K562 (cell line): ENCODE data around the gene VWA7. TPM values are rescaled to one million over a fixed set of nuclear protein-coding genes. Genes with fewer than 3 reads are reported as not detected.

Experiments
- BHLHE40 ChIP-seq: IDR thresholded peaks from 2 replicates; pipeline ENCODE4 v1.6.1; 2011; ENCODE audit warnings: low read length, improper control_type of control experiment
- CBX3 ChIP-seq, 2 experiments: IDR thresholded peaks; 1 replicate in 1 of 2; 2 replicates in 1 of 2; pipeline ENCODE4 v1.6.1; 2012; ENCODE audit warnings: inconsistent platforms in 2 of 2, low read length in 2 of 2, borderline replicate concordance in 1 of 2, control low read depth in 1 of 2
- CREB1 ChIP-seq, 2 experiments: sonication (generic) in 1 of 2; formaldehyde crosslinking in 1 of 2; IDR thresholded peaks; 2 replicates each; pipeline versions ENCODE4 v1.6.1 to v1.8.0; 2012 to 2022; ENCODE audit warnings: inconsistent platforms in 1 of 2, mild to moderate bottlenecking in 1 of 2, missing genetic modification reagents in 1 of 2, moderate library complexity in 1 of 2
- FOXJ3 ChIP-seq: sonication (generic); formaldehyde crosslinking; IDR thresholded peaks from 2 replicates; pipeline ENCODE4 v1.4.0; 2020; ENCODE audit warnings: mild to moderate bottlenecking, missing genetic modification reagents
- NR1H2 ChIP-seq: sonication (generic); formaldehyde crosslinking; IDR thresholded peaks from 2 replicates; pipeline ENCODE4 v1.4.0; 2020; ENCODE audit warnings: mild to moderate bottlenecking, missing genetic modification reagents
- NR2F6 ChIP-seq: fragments of 450-650 bp; formaldehyde crosslinking; IDR thresholded peaks from 2 replicates; pipeline ENCODE4 v1.4.0; 2020; ENCODE audit warnings: mild to moderate bottlenecking
- SMARCC2 ChIP-seq: fragments of 450-650 bp; IDR thresholded peaks from 2 replicates; pipeline ENCODE4 v1.6.1; 2017; ENCODE audit warnings: antibody characterized with exemption, moderate library complexity, mild to moderate bottlenecking, low read depth
- THRA ChIP-seq: fragments of 450-650 bp; IDR thresholded peaks from 2 replicates; pipeline ENCODE4 v1.6.1; 2017; ENCODE audit warnings: mild to moderate bottlenecking, moderate library complexity
- U2AF1 ChIP-seq: fragments of 200-400 bp; formaldehyde crosslinking; optimal IDR thresholded peaks from 2 replicates; pipeline ENCODE3; 2017; ENCODE audit warnings: mild to moderate bottlenecking, low read depth, low read length, moderate library complexity
- YBX1 ChIP-seq: fragments of 450-650 bp; IDR thresholded peaks from 2 replicates; pipeline ENCODE4 v1.7.1; 2016; ENCODE audit warnings: mild to moderate bottlenecking
- ZNF134 ChIP-seq: fragments of 250-450 bp; sonication (Bioruptor Pico); conservative IDR thresholded peaks from 2 replicates; pipeline ENCODE4 v1.4.0; 2020
- ZNF140 ChIP-seq: fragments of 250-450 bp; sonication (Bioruptor Pico); IDR thresholded peaks from 2 replicates; pipeline ENCODE4 v1.8.0; 2021; ENCODE audit warnings: moderate library complexity, mild to moderate bottlenecking, inconsistent platforms
- ZNF444 ChIP-seq: fragments of 250-450 bp; sonication (Bioruptor Pico); IDR thresholded peaks from 2 replicates; pipeline ENCODE4 v1.4.0; 2020; ENCODE audit warnings: mild to moderate bottlenecking, moderate library complexity
- polyA plus RNA-seq, 8 experiments: library from polyadenylated mRNA; depleted of rRNA in 4 of 8; stranded (reverse) in 5 of 8; unstranded in 3 of 8; fragments of >200 nt; fragmentation: Nextera tagmentation in 2 of 8; fragmentation: Illumina TruSeq in 1 of 8; extraction: Ambion mirVana in 2 of 8; extraction: Trizol in 1 of 8; gene quantifications; 2 replicates each; pipeline versions ENCODE4 v1.2.1 to v1.2.3, GENCODE V29; 2011 to 2014; ENCODE audit warnings: inconsistent platforms in 1 of 8, missing spikeins in 1 of 8
- total RNA-seq, 7 experiments: library from RNA; depleted of rRNA in 6 of 7; stranded (reverse); fragments of >200 nt in 6 of 7; fragmentation: Illumina TruSeq in 2 of 7; extraction: Trizol in 2 of 7; gene quantifications; 2 replicates each; pipeline versions ENCODE4 v1.2.1 to v1.2.3, GENCODE V29; 2011 to 2021; ENCODE audit warnings: low replicate concordance in 1 of 7
- TF ChIP-seq, protein P1 (sequence below), 2 experiments: fragments of 450-650 bp; IDR thresholded peaks; 2 replicates each; pipeline ENCODE4 v1.6.1; 2016; ENCODE audit warnings: mild to moderate bottlenecking in 2 of 2, borderline replicate concordance in 1 of 2, low read depth in 1 of 2, moderate library complexity in 1 of 2
- TF ChIP-seq, protein P2 (sequence below): IDR thresholded peaks from 2 replicates; pipeline ENCODE4 v1.6.1; 2012; ENCODE audit warnings: low read depth, low read length, improper control_type of control experiment, borderline replicate concordance

The VWA7 gene
- total and polyA plus RNA-seq, 9 of the 15 experiments (the other 6 are each of a cell fraction or from before 2014, with no cell fraction given): 0.18 to 2.9 (median 0.95) TPM

DNA sequence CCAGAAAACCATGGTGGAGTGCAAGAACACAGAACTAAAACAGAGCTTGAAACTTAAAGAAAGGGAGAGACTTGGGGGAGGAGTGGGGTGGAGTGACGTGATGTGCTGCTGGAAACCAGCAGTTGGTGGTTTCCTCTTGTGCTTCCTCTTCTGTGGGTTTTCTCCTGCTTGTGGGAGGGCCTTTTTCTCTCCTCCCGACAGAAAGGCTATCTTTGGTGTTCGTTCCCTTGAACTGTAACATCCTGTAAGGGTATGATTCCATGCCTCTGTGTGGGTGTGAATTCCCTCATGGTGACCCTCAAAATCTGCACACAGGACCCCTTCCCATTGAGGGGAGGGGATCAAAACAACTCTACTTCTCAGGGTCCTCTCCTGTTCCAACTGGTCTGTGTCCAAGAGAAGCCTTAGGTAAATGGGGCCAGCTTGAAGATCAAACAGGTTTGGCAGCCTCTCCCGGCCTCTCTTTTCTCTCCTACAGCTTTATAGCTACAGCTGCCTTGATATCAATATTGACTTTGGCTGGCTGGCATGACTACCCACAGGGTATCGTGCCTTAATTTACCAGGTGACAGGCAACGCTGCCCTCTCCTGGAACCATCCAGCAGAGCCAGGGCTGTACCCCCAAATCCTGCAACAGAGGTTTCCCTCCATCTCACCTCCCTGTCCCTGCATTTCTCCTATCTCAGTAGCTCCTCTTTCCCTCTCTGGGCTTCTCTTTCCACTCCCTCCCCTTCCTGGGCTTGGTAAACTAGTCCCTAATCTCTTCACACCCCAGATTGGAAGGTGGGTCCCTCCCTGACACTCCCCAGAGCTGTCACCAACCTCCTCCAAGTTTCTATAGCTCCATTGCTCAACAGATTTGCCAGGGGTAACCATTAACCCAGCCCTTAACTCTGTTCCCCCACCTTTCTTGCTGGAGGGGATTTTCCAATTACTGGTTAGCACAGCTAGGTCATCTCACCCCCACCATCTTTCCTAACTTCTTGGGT lies 38.8 kb downstream of the VWA7 start (continued):
- TF ChIP-seq THRA: no peak
- TF ChIP-seq NR2F6: peak; percentile 19; the same call in 1 of the 2 replicates
- no peak for TF ChIP-seq ZNF444 (CRISPR knock-in tag)
- TF ChIP-seq, protein P1, sequence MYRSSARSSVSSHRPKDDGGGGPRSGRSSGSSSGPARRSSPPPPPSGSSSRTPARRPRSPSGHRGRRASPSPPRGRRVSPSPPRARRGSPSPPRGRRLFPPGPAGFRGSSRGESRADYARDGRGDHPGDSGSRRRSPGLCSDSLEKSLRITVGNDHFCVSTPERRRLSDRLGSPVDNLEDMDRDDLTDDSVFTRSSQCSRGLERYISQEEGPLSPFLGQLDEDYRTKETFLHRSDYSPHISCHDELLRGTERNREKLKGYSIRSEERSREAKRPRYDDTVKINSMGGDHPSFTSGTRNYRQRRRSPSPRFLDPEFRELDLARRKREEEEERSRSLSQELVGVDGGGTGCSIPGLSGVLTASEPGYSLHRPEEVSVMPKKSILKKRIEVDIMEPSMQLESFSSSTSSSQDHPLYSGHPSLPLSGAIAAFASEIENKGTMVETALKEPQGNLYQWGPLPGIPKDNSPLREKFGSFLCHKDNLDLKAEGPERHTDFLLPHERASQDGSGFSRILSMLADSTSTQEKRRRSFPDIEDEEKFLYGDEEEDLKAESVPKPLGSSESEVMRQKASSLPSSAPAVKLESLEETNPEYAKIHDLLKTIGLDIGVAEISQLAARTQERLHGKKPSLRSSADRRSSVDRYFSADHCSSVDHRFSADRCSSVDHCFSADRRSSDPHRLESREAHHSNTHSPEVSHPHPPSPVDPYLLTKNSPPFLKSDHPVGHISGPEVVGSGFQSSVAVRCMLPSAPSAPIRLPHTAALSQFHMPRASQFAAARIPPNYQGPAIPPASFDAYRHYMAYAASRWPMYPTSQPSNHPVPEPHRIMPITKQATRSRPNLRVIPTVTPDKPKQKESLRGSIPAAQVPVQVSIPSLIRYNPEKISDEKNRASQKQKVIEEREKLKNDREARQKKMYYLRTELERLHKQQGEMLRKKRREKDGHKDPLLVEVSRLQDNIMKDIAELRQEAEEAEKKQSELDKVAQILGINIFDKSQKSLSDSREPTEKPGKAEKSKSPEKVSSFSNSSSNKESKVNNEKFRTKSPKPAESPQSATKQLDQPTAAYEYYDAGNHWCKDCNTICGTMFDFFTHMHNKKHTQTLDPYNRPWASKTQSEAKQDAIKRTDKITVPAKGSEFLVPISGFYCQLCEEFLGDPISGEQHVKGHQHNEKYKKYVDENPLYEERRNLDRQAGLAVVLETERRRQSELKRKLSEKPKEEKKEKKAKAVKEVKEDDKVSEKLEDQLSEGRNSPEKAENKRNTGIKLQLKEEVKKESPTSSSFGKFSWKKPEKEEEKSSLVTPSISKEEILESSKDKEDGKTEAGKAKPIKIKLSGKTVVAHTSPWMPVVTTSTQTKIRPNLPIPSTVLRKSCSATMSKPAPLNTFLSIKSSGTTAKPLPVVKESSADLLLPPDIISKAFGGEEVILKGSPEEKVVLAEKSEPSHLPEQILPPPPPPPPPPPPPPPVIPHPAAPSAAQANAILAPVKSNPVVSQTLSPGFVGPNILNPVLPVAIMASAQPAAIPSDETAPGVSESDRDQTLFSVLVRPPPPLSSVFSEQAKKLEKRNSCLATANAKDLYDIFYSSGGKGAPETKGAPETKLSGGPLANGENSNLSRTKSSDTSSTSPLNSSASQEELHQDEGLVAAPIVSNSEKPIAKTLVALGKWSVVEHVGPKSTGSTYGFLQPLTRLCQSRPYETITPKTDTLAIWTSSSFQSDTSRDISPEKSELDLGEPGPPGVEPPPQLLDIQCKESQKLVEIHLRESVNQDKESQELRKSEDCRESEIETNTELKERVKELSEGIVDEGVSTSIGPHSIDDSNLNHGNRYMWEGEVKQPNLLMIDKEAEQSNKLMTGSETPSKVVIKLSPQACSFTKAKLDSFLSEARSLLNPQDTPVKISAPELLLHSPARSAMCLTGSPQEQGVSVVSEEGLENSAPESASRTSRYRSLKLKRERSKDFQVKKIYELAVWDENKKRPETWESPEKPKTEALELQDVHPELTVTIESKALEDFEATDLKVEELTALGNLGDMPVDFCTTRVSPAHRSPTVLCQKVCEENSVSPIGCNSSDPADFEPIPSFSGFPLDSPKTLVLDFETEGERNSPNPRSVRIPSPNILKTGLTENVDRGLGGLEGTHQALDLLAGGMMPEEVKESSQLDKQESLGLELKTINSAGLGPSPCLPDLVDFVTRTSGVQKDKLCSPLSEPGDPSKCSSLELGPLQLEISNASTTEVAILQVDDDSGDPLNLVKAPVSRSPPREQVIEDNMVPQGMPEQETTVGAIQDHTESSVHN (IDR thresholded peaks at IDR 0.05; ENCODE audit: borderline replicate concordance in 1 of 2, low read depth in 1 of 2): no peak
- peak; percentile 39 for TF ChIP-seq ZNF134
- no peak for TF ChIP-seq U2AF1
- peak in 1 of 2 experiments; percentile 84; a peak in 1 of 3 replicates for TF ChIP-seq CBX3 (IDR thresholded peaks at IDR 0.05; ENCODE audit: borderline replicate concordance in 1 of 2, low read length in 2 of 2)
- no peak for TF ChIP-seq NR1H2
- no peak for TF ChIP-seq FOXJ3 (CRISPR knock-in tag)
- 0 out of 2 replicates have a peak, but pooled peaks have one; percentile 50 for TF ChIP-seq ZNF140 (CRISPR knock-in tag)
- TF ChIP-seq CREB1 (IDR thresholded peaks at IDR 0.05): peak; percentile 83
- TF ChIP-seq CREB1 (CRISPR knock-in tag; IDR thresholded peaks at IDR 0.05): no peak
- TF ChIP-seq, protein P2, sequence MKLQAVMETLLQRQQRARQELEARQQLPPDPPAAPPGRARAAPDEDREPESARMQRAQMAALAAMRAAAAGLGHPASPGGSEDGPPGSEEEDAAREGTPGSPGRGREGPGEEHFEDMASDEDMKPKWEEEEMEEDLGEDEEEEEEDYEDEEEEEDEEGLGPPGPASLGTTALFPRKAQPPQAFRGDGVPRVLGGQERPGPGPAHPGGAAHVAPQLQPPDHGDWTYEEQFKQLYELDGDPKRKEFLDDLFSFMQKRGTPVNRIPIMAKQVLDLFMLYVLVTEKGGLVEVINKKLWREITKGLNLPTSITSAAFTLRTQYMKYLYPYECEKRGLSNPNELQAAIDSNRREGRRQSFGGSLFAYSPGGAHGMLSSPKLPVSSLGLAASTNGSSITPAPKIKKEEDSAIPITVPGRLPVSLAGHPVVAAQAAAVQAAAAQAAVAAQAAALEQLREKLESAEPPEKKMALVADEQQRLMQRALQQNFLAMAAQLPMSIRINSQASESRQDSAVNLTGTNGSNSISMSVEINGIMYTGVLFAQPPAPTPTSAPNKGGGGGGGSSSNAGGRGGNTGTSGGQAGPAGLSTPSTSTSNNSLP: no peak; the same call in 1 of the 2 replicates
- no peak for TF ChIP-seq YBX1
- peak; percentile 51 for TF ChIP-seq BHLHE40
- TF ChIP-seq SMARCC2: peak; percentile 54; the same call in 1 of the 2 replicates
